ENCODE data around the gene ITGA5.

The ITGA5 gene

GRCh38 chr12:54411391-54412241, 7.5 kb downstream of the ITGA5 start:
- no peaks in the 10 kb centered on the region for H3K9me3 Mint-ChIP-seq
- H3K36me3 Mint-ChIP-seq: no peaks in the 10 kb centered on the region
- H3K27me3 Mint-ChIP-seq: no peaks in the 10 kb centered on the region
- DNase-seq (no peak), ATAC-seq (replicated peaks) (peak; percentile 43 to 56)
- peaks cover 39 to 63% of the 10 kb centered on the region in 2 donors for H3K4me1 Mint-ChIP-seq
- no peak overlapping the region for H3K27ac Mint-ChIP-seq
- no peak overlapping the region for H3K4me3 Mint-ChIP-seq

- ATAC-seq (replicated peaks) (no peak), DNase-seq (no peak)
- H3K4me1 Mint-ChIP-seq: peaks cover 37 to 49% of the 10 kb centered on the region in 2 donors
- no peak overlapping the region for H3K4me3 Mint-ChIP-seq
- no peaks in the 10 kb centered on the region for H3K9me3 Mint-ChIP-seq
- no peaks in the 10 kb centered on the region for H3K36me3 Mint-ChIP-seq
- no peaks in the 10 kb centered on the region for H3K27me3 Mint-ChIP-seq
- no peak overlapping the region for H3K27ac Mint-ChIP-seq
These were observed 9.8 kb downstream of the ITGA5 start for GRCh38 chr12:54409267-54409666.

- H3K27me3 Mint-ChIP-seq: no peaks in the 10 kb centered on the region
- H3K27ac Mint-ChIP-seq: no peak overlapping the region
- DNase-seq: no peak
- H3K9me3 Mint-ChIP-seq: no peaks in the 10 kb centered on the region
- peak; percentile 27 to 29 for ATAC-seq (replicated peaks)
- no peak overlapping the region for H3K4me3 Mint-ChIP-seq
- no peaks in the 10 kb centered on the region for H3K36me3 Mint-ChIP-seq
- H3K4me1 Mint-ChIP-seq: peaks cover 20 to 32% of the 10 kb centered on the region in 2 donors
These were observed 11.7 kb downstream of the ITGA5 start for GRCh38 chr12:54407183-54407905.

- Mint-ChIP-seq H3K9me3 (no peaks in the 10 kb centered on the region), H3K27ac (no peak overlapping the region), H3K4me1 (peaks cover 11 to 20% of the 10 kb centered on the region in 2 donors), H3K27me3 (no peaks in the 10 kb centered on the region), H3K36me3 (no peaks in the 10 kb centered on the region), H3K4me3 (no peak overlapping the region)
- DNase-seq: no peak
- no peak for ATAC-seq (replicated peaks)
These were observed 13.5 kb downstream of the ITGA5 start for GRCh38 chr12:54405573-54405972.

- H3K4me1 Mint-ChIP-seq: peaks cover 11 to 20% of the 10 kb centered on the region in 2 donors
- no peak overlapping the region for H3K27ac Mint-ChIP-seq
- no peaks in the 10 kb centered on the region for H3K9me3 Mint-ChIP-seq
- H3K27me3 Mint-ChIP-seq: no peaks in the 10 kb centered on the region
- no peaks in the 10 kb centered on the region for H3K36me3 Mint-ChIP-seq
- DNase-seq: no peak
- ATAC-seq (replicated peaks): no peak
- no peak overlapping the region for H3K4me3 Mint-ChIP-seq
These were observed 14.0 kb downstream of the ITGA5 start for GRCh38 chr12:54405106-54405505.

GRCh38 chr12:54404061-54405004, 14.7 kb downstream of the ITGA5 start:
- ATAC-seq (replicated peaks) (peak in 1 of 2 donors; percentile 59), DNase-seq (no peak)
- Mint-ChIP-seq H3K4me1 (peaks cover 11 to 21% of the 10 kb centered on the region in 2 donors), H3K27ac (no peak overlapping the region), H3K27me3 (no peaks in the 10 kb centered on the region), H3K9me3 (no peaks in the 10 kb centered on the region), H3K4me3 (no peak overlapping the region), H3K36me3 (no peaks in the 10 kb centered on the region)

- ATAC-seq (replicated peaks) (no peak), DNase-seq (no peak)
- Mint-ChIP-seq H3K27me3 (no peaks in the 10 kb centered on the region), H3K27ac (no peak overlapping the region), H3K36me3 (no peaks in the 10 kb centered on the region), H3K4me1 (peaks cover 4 to 14% of the 10 kb centered on the region in 2 donors), H3K4me3 (no peak overlapping the region), H3K9me3 (no peaks in the 10 kb centered on the region)
These were observed 17.9 kb downstream of the ITGA5 start for GRCh38 chr12:54401119-54401518.

- Mint-ChIP-seq H3K27ac (no peak overlapping the region), H3K27me3 (no peaks in the 10 kb centered on the region), H3K36me3 (no peaks in the 10 kb centered on the region), H3K9me3 (no peaks in the 10 kb centered on the region), H3K4me1 (peaks cover under 1 to 8% of the 10 kb centered on the region in 2 donors), H3K4me3 (no peak overlapping the region)
- peak; percentile 73 for DNase-seq
- peak; percentile 96 to 98 for ATAC-seq (replicated peaks)
These were observed 19.9 kb downstream of the ITGA5 start for GRCh38 chr12:54398995-54399793.

- no peaks in the 10 kb centered on the region for H3K36me3 Mint-ChIP-seq
- H3K4me1 Mint-ChIP-seq: peaks cover 6 to 17% of the 10 kb centered on the region in 2 donors
- H3K27ac Mint-ChIP-seq: no peak overlapping the region
- no peak overlapping the region for H3K4me3 Mint-ChIP-seq
- no peaks in the 10 kb centered on the region for H3K9me3 Mint-ChIP-seq
- DNase-seq (no peak), ATAC-seq (replicated peaks) (no peak)
- H3K27me3 Mint-ChIP-seq: no peaks in the 10 kb centered on the region
These were observed 20.8 kb downstream of the ITGA5 start for GRCh38 chr12:54398218-54398617.

- Mint-ChIP-seq H3K4me3 (no peak overlapping the region), H3K9me3 (no peaks in the 10 kb centered on the region), H3K27me3 (no peaks in the 10 kb centered on the region), H3K36me3 (no peaks in the 10 kb centered on the region), H3K4me1 (peaks cover 12 to 27% of the 10 kb centered on the region in 2 donors), H3K27ac (no peak overlapping the region)
- DNase-seq (no peak), ATAC-seq (replicated peaks) (no peak)
These were observed 21.9 kb downstream of the ITGA5 start for GRCh38 chr12:54397157-54397556.

- no peak for ATAC-seq (replicated peaks)
- Mint-ChIP-seq H3K36me3 (no peaks in the 10 kb centered on the region), H3K4me3 (no peak overlapping the region), H3K27me3 (no peaks in the 10 kb centered on the region), H3K27ac (no peak overlapping the region), H3K9me3 (no peaks in the 10 kb centered on the region), H3K4me1 (peaks cover 19 to 43% of the 10 kb centered on the region in 2 donors)
- no peak for DNase-seq
These were observed 23.5 kb downstream of the ITGA5 start for GRCh38 chr12:54395545-54395944.

- DNase-seq (no peak), ATAC-seq (replicated peaks) (no peak)
- no peak overlapping the region for H3K27ac Mint-ChIP-seq
- H3K9me3 Mint-ChIP-seq: no peaks in the 10 kb centered on the region
- no peaks in the 10 kb centered on the region for H3K36me3 Mint-ChIP-seq
- no peaks in the 10 kb centered on the region for H3K27me3 Mint-ChIP-seq
- peaks cover 23 to 49% of the 10 kb centered on the region in 2 donors for H3K4me1 Mint-ChIP-seq
- H3K4me3 Mint-ChIP-seq: no peak overlapping the region
These were observed 24.1 kb downstream of the ITGA5 start for GRCh38 chr12:54394986-54395385.

- H3K36me3 Mint-ChIP-seq: no peaks in the 10 kb centered on the region
- ATAC-seq (replicated peaks): peak; percentile 56
These were observed 24.8 kb downstream of the ITGA5 start for GRCh38 chr12:54394281-54394719.

More at GRCh38 chr12:54394281-54394719, 24.8 kb downstream of the ITGA5 start:
- no peaks in the 10 kb centered on the region for H3K27me3 Mint-ChIP-seq
- H3K27ac Mint-ChIP-seq: no peak overlapping the region
- DNase-seq: peak; percentile 35
- H3K4me1 Mint-ChIP-seq: peaks cover 30 to 54% of the 10 kb centered on the region in 2 donors
- no peak overlapping the region for H3K4me3 Mint-ChIP-seq
- H3K9me3 Mint-ChIP-seq: no peaks in the 10 kb centered on the region

All from stimulated activated naive B cell treated with anti-CD40 and anti-IgM and Interleukin-4, amounts not matched to agents 10 μg/mL and 1 μg/mL and 100 μg/mL, for 72 hours (primary cell).